ENCODE measurements around the gene SLC22A23.

DNA sequence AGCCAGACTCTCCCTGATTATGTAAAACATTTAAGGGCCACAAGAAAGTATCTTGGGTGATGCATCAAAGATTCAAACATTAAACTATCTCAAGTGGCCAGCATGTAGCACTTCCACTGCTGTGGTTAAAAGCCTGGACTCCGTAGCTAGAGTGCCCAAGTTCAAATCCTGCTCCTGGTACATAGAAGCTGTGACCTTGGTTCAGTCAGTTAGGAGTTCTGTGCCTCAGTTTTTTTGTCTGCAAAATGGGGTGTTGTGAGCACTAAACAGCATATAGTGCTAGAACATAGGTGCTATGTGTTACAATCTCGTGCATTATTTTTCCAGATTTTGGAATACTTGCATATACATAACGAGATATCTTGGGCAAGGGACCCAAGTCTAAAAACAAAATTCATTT, 129.4 kb downstream of the SLC22A23 start:
- TF ChIP-seq, protein P1, sequence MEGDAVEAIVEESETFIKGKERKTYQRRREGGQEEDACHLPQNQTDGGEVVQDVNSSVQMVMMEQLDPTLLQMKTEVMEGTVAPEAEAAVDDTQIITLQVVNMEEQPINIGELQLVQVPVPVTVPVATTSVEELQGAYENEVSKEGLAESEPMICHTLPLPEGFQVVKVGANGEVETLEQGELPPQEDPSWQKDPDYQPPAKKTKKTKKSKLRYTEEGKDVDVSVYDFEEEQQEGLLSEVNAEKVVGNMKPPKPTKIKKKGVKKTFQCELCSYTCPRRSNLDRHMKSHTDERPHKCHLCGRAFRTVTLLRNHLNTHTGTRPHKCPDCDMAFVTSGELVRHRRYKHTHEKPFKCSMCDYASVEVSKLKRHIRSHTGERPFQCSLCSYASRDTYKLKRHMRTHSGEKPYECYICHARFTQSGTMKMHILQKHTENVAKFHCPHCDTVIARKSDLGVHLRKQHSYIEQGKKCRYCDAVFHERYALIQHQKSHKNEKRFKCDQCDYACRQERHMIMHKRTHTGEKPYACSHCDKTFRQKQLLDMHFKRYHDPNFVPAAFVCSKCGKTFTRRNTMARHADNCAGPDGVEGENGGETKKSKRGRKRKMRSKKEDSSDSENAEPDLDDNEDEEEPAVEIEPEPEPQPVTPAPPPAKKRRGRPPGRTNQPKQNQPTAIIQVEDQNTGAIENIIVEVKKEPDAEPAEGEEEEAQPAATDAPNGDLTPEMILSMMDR (IDR thresholded peaks at IDR 0.05) = no peak
- TF ChIP-seq POLR2A (IDR thresholded peaks at IDR 0.05; ENCODE audit: low read depth) (no peak), EP300 (IDR thresholded peaks at IDR 0.05) (no peak)

Data from esophagus muscularis mucosa (tissue), 4 donors.